A204.1 (cell line): Measurements from ENCODE around the gene IRX4.
"Not testable (repeated sequence)": the region's sequence is repeated elsewhere in the genome, so short reads cannot be mapped to it uniquely, and the experiment has no call there.

Experiments used
- FAIRE-seq: peaks from 2 replicates; lab custom pipeline; 2012; peaks lifted over from hg19 to GRCh38; lab: Jason Lieb, UNC

IRX4 gene

DNA sequence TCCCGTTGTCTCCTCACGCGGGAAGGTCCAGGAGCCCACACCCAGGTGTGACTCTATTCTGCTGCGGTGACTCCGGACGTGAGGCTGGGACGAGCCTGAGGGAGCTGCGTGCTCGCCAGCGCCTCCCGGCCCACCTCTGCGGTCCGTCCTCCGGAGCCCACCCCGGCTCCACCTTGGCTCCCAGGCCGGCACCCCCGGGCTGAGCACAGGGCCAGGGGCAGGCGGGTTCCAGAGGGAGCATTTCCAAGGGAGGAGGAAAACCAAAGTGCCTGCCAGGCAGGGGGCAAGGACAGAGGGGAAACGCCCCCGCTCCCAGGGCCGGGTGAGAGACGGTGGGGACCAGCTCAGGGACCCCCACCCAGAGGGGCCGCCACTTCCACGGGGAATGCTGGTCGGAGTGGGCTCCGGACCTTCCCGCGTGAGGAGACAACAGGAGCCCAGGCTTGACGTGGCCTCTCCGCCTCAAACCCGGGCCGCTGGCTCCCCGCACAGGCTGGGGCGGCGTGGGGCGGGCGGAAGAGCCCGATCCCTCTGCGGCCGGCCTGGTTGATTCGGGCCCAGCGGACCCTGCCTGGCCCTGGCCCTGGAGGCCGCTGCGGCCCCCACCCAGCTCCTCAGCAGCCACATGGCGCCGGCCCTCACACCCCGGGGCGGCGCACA is 26.0 kb downstream of the IRX4 start:
- FAIRE-seq, result no peak

DNA sequence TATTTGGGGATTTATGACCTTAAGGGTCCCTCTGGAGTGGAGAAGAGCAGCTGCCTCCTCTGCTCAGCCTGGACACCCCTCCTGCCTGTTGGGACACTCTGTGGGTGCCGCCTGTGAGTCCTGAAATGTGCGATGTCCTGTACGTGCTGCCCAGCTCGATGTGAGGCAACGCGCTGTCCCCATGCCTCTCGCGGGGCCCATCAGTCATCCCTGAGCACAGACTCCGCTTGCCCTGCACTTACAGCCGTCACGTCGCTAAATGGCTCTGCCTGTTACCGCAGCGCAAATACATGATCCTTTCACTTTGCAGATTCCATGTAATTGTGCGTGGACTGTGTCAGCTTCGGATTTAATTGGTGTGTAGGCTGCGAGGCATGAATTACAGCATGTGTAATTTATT is 27.1 kb downstream of the IRX4 start:
- no peak for FAIRE-seq

DNA sequence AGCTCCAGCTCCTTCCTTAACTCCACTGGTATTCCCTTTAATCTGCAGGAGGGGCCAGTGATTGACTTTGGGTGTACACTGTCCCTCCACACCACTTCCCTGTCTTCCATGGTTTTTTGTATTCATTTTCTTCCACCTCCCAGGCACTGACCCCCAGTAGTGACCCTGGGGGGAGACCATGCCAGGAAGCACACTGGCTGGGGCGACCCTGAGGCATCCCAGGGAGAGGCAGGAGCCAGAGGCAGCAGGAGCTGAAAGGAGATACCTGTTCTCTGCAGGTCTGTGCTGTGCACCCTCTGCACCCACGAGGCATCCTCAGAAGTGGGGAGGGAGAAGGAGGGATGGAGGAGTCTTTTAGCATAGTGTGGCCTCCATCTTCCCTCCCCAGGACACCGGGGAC is 27.6 kb downstream of the IRX4 start:
- no peak for FAIRE-seq

DNA sequence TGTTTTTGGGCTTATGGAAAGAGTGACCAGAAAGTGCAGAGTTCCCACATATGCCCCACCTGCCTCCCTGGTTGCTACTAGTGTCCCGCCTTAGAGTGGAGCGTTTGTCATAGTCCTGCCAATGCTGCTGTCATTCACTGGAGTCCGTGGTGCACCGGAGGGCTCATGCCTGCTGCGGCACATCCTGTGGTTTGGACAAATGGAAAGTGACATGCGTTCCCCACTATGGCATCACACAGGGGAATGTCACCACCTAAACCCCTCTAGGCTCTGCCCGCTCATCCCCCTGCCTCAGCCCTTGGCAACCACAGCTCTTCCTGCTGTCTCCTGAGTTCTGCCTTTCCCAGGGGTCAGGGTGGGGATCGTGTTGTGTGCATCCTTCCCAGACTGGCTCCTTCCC is 29.2 kb downstream of the IRX4 start:
- no peak for FAIRE-seq

DNA sequence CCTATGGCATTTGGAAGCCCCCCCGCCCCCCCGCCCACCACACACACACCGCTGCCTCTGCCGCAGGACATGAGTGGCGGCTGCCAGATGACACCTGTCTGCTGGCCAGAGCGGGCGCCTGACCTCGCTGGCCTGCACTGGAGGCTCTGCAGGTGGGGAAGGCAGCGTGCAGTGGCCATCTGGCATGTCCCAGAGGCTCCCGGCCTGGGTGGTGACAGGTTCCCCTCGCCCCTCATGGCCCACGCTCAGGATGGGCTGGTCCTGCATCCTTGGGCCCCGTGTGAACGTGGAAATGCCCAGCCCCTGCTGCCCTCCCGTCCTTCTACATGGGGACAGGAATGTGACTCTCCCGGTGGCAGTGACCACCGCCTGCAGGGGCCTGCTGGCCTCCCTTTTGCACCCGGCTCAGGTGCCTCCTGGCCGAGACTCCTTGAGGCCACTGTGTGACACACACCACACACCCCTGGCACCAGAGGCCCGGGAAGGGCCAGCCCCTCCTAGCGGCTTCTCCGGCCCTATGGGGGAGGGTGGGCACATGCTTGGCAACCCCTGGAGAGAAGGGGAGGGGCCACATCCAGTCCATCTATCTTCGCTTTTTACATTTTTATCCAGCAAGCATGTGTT is 30.3 kb downstream of the IRX4 start:
- no peak for FAIRE-seq

DNA sequence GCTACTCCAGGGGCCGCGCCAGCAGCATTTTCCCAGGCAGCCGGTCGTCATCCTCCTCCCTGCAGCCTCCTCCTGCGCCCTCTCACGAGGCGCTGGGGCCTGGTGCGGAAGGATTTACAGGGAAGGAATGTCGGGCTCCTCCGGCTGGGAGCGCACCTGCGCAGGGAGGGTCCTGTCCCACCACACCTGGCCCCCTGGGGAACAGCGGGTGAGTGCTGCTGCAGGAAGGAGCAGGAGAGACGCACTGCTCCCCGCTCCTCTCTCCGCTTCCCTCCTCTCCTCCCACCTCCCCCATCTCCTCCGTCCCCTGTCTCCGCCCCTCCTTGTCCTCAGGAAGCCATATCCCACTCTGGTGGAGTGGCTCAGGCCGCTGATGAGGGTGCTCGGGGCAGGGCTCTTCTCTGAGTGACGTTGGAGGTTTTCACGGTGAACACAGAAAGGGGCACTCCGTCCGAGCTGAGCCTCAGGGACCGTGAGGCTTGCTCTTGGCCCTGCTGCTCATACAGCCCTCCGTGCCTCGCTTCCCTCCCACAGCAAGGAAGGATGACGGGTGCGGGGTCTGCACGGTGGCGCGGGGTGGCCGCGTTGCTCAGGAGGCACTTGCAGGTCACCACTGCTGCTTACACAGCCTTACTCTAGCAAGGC is 31.3 kb downstream of the IRX4 start:
- FAIRE-seq, result no peak

DNA sequence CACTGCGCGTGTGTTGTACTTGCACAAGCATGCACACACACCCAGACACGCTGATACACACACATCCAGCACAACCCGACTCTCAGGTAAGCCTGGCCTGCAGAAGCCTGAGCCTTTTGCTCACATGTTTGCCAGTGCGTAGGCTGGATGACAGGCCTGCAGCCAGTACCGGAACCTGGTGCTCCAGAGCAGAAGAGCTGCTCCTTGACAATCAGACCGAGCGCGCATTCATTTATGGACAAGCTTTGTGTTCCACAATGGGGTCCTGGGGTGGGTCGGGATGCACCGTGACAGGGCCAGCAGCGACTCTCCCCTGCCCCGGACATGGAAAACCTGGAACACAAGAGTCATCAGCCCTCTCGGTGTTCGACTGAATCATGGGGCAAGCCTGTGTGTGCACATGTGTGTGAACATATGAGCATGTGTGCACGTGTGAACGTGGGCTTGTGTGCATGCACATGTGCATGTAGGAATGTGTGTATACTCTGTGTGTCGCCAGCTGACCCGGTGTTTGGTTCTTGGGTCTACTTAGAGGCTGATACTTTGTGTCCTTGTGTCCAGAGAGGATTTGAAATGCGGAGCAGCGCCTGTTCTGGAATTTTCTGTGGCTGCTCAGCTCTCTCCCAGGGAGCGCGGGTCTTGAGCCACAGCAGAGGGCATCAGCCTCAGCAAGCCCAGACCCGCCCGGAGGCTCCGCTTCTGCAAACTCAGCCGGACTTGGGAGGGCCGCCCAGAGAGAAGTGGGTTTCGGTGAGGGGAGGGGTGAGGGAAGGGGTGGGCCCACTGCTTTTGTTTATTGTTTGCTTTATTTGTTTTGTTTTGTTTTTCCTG is 32.2 kb downstream of the IRX4 start:
- no peak for FAIRE-seq

DNA sequence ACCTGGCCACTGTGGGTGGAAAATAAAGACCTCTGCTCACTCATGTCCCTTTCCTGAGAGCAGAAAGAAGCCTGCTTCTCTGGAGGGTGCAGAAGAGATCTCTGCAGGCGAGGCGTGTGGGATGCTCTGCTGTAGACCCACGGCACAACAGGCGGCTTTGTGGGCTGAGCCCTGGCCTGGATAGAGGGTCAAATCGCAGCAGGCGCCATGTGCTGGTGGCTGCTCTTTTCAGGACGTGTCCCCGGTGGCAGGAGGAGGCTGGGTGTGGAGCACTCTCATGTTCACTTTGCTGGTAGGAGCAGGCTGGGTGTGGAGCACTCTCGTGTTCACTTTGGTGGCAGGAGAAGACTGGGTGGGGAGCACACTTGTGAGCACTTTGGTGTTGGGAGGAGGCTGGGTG is 35.1 kb downstream of the IRX4 start:
- FAIRE-seq, result no peak

DNA sequence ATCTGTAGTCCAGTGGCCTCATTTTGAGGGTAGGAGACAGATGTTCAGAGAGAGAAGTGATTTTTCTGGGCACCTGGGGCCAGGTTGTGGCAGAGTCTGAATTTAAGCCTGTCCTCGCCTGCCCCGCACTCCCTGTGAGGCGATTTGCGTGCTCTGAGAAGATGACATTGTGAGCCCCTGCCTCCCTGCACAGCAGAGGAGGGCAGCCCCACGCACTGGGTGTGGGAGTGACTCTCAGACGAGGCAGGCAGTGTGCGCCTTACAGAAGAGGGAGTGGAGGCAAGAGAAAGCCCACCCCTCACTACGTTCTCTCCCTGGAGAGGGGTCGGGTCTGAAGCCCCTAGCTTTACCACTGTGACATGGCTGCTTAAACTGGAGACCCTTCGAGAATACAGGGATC is 35.7 kb downstream of the IRX4 start:
- FAIRE-seq, result no peak

DNA sequence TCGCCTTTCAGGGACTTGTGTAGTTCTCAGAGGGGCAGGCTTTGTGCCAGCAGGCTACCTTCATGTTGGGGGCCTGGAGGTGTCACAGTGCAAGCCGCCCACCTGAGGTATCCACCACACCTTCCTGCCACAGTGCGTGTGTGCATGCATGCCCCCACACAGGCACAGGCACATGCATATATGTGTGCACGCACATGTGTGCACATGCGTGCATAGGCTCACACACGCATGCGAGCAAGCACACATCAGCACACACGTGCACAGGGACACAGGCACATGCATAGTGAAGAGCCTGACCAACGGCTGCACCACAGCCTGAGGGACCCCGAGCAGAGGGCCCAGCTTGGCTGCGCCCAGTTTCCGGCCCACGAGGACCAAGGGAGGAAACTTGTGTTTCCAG is 36.1 kb downstream of the IRX4 start:
- FAIRE-seq, result no peak

DNA sequence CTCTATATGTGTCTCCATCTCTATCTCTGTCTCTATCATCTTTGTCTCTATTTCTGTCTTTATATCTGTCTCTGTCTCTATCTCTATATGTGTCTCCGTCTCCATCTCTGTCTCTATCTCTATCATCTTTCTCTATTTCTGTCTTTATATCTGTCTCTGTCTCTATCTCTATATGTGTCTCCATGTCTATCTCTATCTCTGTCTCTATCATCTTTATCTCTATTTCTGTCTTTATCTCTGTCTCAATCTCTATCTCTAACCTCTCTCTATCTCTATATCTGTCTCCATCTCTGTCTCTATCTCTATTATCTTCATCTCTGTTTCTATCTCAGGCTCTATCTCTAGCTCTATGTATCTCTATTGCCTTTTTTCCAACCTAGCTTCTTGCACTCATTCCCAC is 37.0 kb downstream of the IRX4 start:
- no peak for FAIRE-seq

DNA sequence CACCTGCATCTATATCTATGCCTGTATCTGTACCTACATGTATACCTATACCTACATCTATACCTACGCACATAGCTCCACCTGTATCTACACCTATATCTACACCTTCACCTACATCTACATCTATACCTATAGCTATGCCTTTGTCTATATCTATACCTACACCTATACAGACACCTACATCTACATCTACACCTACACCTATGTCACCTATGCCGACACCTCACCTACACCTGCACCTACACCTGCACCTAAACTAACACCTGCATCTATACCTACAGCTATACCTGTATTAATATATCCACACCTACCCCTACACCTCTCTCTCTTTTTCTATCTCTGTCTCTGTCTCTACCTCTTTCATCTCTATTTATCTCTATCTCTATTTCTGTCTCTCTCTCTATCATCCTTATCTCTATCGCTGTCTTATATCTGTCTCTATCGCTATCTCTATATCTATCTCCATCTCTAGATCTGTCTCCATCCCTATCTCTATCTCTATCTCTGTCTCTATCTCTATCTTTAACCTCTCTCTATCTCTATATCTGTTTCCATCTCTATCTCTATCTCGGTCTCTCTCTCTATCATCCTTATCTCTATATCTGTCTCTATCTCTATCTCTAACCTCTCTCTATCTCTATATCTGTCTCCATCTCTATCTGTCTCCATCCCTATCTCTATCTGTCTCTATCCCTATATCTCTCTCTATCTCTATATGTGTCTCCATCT is 37.9 kb downstream of the IRX4 start:
- no peak for FAIRE-seq

DNA sequence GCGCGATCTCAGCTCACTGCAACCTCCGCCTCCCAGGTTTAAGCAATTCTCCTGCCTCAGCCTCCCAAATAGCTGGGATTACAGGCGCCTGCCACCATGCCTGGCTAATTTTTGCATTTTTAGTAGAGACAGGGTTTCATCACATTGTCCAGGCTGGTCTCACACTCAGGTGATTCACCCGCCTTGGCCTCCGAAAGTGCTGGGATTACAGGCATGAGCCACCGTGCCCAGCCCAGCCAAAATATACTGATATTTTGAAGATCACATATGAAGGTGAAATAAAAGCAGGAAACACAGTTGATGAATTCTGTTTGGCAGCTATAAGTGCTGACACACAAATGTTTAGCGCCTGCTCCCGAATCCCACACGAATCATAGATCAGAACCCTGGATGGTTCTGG is 39.0 kb downstream of the IRX4 start:
- not testable (repeated sequence) for FAIRE-seq

DNA sequence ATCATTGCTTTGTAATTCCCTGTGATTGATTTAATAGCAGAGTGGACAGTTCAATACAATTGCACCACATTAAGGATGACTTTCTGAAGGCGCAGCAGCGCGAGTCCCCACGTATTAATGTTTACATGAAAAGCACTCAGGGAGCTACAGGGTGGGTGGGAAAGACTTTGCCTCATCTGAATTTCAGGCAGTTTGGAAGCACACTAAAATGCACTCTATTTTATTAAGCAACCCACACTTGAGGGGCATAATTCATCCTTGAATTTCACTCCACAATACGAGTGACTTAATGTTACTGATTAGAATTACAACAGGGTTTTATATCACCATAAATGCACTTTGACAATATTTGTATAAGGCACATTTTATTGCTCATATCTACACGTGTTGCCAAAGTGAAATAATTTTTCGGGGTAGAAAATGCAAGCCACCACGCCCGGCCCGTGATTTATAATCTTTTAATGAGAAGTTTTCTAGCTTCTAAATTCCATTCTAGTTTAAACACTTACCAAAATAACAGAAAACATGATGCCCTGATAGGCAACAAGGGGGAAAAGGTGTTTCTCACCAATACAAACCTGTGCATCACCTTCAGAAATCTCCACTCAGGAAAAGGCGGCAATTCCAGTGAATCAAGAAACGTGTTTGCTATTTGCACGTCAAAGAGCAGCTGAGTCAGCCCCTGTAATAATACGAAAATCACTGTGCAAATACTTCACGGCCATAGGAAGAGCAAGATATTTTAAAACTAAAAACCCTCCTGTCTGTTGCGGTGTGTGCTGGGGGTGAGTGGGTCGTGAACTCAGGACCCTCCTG is 40.5 kb downstream of the IRX4 start:
- FAIRE-seq, result no peak

DNA sequence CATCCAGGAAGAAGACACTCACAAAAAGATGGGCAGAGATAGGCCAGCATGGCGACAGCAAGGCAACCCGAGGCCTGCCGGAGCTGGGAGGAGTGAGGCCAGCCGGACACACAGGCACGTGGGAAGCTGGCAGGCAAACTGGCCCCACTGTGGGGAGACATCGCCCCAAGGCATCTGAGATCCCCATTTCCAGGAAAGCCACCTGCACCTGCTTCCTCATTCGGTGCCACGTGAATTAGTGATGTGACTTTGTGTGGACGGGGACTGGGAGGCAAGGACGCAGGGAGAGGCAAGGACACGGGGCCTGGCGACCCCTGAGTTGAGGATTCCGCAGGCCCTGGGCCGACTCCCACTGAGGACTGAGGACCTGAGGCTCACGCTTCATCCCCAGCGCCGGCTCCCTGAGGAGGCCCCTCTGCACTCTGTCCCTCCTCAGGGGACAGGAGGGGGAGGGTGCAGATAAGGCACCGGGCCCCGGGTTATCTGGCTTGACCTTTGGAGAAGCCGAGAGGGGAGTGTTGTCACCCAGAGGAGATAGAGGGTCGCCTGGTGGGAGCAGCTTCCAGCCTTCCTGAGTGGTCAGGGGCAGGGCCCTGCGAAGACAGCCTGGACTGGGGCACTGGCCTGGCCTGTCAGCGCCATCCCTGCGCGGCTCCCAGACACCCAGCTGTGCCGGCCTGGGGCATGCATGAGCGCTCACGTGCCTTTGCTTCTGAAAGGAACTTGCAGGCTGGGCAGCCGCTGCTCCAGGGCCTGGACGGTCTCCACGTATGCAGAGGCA is 41.8 kb downstream of the IRX4 start:
- FAIRE-seq, result no peak

DNA sequence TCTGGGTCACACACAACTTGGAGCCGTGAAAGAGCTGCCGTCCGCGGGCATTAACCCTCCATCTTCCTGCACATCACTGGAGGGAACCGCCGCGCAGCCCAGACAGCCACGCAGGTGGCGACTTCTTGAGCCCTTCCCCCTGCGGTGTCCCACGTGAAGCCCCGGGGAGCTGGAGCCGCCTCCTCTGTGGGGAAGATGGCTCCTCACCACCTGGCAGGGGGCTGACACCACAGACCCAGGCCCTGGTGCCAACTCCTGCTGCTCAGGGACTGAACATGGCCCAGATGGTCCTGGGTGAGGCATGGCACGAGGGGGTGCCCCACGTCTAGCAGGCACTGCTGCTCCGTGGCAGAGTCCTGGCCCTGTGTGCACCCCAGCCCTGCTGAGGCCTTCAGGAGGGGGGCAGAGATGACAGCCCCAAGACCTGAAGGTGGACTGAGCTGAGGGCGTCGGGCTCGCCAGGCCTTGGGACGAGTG is 42.6 kb downstream of the IRX4 start:
- no peak for FAIRE-seq

DNA sequence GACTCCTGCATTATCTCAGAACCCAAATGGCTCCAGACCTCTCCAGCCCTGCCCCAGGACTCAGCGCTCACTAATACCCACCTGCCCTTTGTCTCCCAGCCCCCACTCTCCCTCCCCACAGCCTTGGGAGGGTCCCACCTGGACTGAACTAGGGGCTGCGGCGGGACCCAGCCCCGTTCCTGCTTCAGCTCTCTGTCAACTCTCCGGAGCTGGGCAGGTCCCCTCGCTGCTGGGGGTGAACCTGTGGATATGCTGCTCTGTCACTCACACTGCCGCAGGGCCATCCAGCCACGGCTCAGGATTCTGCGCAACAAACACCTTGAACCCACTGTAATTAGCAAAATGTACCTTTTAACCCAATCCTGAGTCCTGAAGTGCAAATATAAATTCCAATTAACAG is 44.7 kb downstream of the IRX4 start:
- FAIRE-seq, result no peak

DNA sequence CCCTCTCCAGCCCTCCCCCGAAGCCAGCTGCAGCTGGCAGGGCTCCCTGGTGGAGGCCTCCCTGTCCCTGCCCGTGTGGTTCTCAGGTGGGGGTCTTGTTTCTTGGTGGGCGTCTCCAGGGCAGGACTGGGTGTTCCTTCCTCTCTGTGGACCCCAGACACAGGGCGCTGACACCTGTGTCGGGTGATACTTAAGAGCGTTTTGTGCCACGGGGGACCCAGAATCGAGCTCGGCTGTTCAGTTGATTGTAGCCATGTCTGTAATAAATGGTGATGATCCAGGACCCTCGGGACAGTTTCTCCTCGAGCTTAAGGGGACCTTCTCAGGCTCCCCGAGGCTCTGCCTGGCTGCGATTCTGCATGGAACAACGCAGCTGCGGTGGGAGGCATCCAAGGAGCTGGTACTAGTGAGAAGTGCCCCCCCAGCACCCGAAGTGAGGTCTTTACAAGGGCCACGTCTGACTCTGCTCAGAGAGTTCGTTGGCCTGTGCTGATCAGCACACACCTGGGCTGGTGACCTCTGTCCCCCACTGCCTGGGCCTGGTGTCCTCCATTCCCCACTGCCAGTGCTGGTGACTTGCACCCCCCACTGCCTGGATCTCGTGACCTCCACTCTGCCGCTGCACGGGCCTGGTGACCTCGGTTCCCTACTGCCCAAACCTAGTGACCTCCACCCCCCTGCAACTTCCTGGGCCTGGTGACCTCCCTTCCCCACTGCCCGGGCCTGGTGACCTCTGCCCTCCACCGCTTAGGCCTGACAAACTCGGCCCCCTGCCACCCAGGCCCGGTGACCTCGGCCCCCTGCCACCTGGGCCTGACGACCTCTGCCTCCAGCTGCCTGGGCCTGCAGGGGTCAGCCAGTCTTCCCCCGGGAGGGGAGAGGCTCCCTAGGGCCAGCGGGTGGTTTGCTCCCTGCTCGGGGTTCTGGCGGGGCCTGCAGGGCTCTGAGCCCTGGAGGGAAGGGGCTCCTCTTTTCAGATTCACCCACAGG is 45.5 kb downstream of the IRX4 start:
- no peak for FAIRE-seq

DNA sequence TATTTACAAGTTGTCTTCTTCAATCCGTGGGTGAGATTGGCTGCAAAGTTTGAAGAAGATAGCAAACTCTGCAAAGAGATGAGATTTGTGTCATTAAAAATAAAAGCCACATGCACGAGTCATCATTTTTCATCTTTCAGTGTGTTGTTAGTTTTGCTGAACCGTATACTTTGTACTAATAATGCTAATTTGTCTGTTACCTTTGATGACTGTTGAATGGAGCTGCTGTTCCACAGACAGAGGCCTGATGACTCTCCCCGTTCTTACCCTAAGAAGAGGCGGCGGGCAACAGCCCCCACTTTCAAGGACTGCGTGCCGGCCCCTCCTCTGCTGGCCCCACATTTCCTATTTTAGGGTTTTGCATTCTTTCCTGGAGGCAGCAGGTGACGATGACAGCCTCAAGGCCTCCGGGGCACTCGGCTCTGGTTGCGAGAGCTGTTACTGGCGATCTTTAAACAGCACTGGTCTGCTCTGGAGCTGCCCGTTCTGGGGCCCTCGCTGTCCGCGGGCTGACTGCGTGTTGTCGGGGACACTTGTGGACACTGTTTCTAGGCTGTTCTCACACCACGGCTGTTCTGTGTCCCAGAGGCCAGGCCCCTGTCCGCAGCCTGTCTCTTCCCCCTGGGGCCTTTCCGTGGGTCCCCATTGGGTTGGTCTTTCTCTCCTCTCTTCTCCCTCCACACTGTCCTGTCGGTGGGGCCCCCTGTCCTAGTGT is 46.4 kb downstream of the IRX4 start:
- no peak for FAIRE-seq
